HepG2 (cell line): ENCODE measurements around the gene TNNT1. TPM values are rescaled to one million over a fixed set of nuclear protein-coding genes. Genes with fewer than 3 reads are reported as not detected.

ENCODE experiments used
- CCDC6 ChIP-seq: sonication (generic); formaldehyde crosslinking; IDR thresholded peaks from 2 replicates; pipeline ENCODE4 v1.8.1; 2022; ENCODE audit warnings: mild to moderate bottlenecking, missing genetic modification reagents, moderate library complexity
- FOXC1 ChIP-seq: sonication (generic); formaldehyde crosslinking; IDR thresholded peaks from 2 replicates; pipeline ENCODE4 v1.8.0; 2022; ENCODE audit warnings: mild to moderate bottlenecking, missing genetic modification reagents, borderline replicate concordance
- GABPA ChIP-seq, 2 experiments: IDR thresholded peaks; 2 replicates each; pipeline ENCODE4 v1.6.1; 2011 to 2016; ENCODE audit warnings: low read depth in 2 of 2, low read length in 1 of 2, missing biosample characterization in 1 of 2, missing genetic modification characterization in 1 of 2
- GTF3A ChIP-seq: sonication (generic); formaldehyde crosslinking; conservative IDR thresholded peaks from 2 replicates; pipeline ENCODE4 v1.4.0; 2020; ENCODE audit warnings: mild to moderate bottlenecking, missing genetic modification reagents
- HNF4A ChIP-seq: sonication (generic); formaldehyde crosslinking; IDR thresholded peaks from 2 replicates; pipeline ENCODE4 v1.4.0; 2020; ENCODE audit warnings: missing genetic modification reagents
- MATR3 ChIP-seq: sonication (generic); formaldehyde crosslinking; IDR thresholded peaks from 2 replicates; pipeline ENCODE4 v1.4.0; 2020; ENCODE audit warnings: missing genetic modification reagents
- NCOA1 ChIP-seq: sonication (generic); formaldehyde crosslinking; IDR thresholded peaks from 2 replicates; pipeline ENCODE4 v1.9.0; 2021; ENCODE audit warnings: missing genetic modification reagents
- NR2C2 ChIP-seq: sonication (generic); formaldehyde crosslinking; IDR thresholded peaks from 2 replicates; pipeline ENCODE4 v1.4.0; 2020; ENCODE audit warnings: missing genetic modification reagents, mild to moderate bottlenecking, moderate library complexity, borderline replicate concordance
- NR2F6 ChIP-seq, 2 experiments: IDR thresholded peaks; 2 replicates each; pipeline ENCODE4 v1.6.1; 2016; ENCODE audit warnings: antibody characterized with exemption in 1 of 2, mild to moderate bottlenecking in 1 of 2
- PCBP2 ChIP-seq: fragments of 200-400 bp; formaldehyde crosslinking; optimal IDR thresholded peaks from 2 replicates; pipeline ENCODE3; 2018; ENCODE audit warnings: low read length, low read depth; ENCODE audit not compliant: poor library complexity, severe bottlenecking
- TBX2 ChIP-seq: sonication (generic); formaldehyde crosslinking; IDR thresholded peaks from 2 replicates; pipeline ENCODE4 v1.5.0; 2020; ENCODE audit warnings: missing genetic modification reagents, mild to moderate bottlenecking, borderline replicate concordance
- WIZ ChIP-seq: sonication (generic); formaldehyde crosslinking; IDR thresholded peaks from 2 replicates; pipeline ENCODE4 v1.5.1; 2020; ENCODE audit warnings: mild to moderate bottlenecking, missing genetic modification reagents
- ZBTB38 ChIP-seq: sonication (generic); formaldehyde crosslinking; IDR thresholded peaks from 2 replicates; pipeline ENCODE4 v1.5.1; 2020; ENCODE audit warnings: mild to moderate bottlenecking, missing genetic modification reagents
- ZFP36 ChIP-seq: fragments of 150-350 bp; IDR thresholded peaks from 2 replicates; pipeline ENCODE4 v1.6.1; 2018; ENCODE audit warnings: borderline replicate concordance, low read length, low read depth; ENCODE audit not compliant: partially characterized antibody
- ZFP91 ChIP-seq: sonication (generic); formaldehyde crosslinking; IDR thresholded peaks from 2 replicates; pipeline ENCODE4 v1.9.0; 2022; ENCODE audit warnings: missing genetic modification reagents, mild to moderate bottlenecking, borderline replicate concordance
- ZKSCAN8 ChIP-seq: IDR thresholded peaks from 2 replicates; pipeline ENCODE4 v1.6.1; 2016; ENCODE audit warnings: borderline replicate concordance, missing genetic modification reagents, missing compliant biosample characterization
- ZMAT5 ChIP-seq: sonication (generic); formaldehyde crosslinking; IDR thresholded peaks from 2 replicates; pipeline ENCODE4 v1.5.0; 2020; ENCODE audit warnings: mild to moderate bottlenecking, low read depth, missing genetic modification reagents, borderline replicate concordance
- ZNF20 ChIP-seq: sonication (generic); formaldehyde crosslinking; IDR thresholded peaks from 2 replicates; pipeline ENCODE4 v1.4.0; 2020; ENCODE audit warnings: mild to moderate bottlenecking, moderate library complexity, missing genetic modification reagents
- ZNF407 ChIP-seq: sonication (generic); formaldehyde crosslinking; IDR thresholded peaks from one replicate; pipeline ENCODE4 v1.5.1; 2020; ENCODE audit warnings: mild to moderate bottlenecking, missing genetic modification reagents; ENCODE audit errors: not compliant biosample characterization
- ZNF564 ChIP-seq: sonication (generic); formaldehyde crosslinking; IDR thresholded peaks from 2 replicates; pipeline ENCODE4 v1.8.1; 2023; ENCODE audit warnings: mild to moderate bottlenecking, missing genetic modification reagents
- polyA plus RNA-seq, 8 experiments: library from polyadenylated mRNA; depleted of rRNA in 3 of 8; stranded (reverse) in 7 of 8; unstranded in 1 of 8; fragments of >200 nt; fragmentation: Illumina TruSeq in 4 of 8; extraction: Trizol in 4 of 8; gene quantifications; 2 replicates each; pipeline versions ENCODE4 v1.2.1 to v1.2.3, GENCODE V29; 2011 to 2016; ENCODE audit warnings: low read depth in 4 of 8, missing spikeins in 1 of 8, mixed read lengths in 1 of 8; ENCODE audit not compliant: insufficient read depth in 1 of 8
- total RNA-seq, 5 experiments: library from RNA; depleted of rRNA; stranded (reverse); fragments of >200 nt; fragmentation: Illumina TruSeq; extraction: Trizol; gene quantifications; 2 replicates each; pipeline ENCODE4 v1.2.3, GENCODE V29; 2016; ENCODE audit warnings: low read depth in 1 of 5

Gene TNNT1
- total and polyA plus RNA-seq, 2 of the 13 experiments (the other 11 are each of a cell fraction or from before 2014, with no cell fraction given): 1.3 to 2.4 TPM

DNA sequence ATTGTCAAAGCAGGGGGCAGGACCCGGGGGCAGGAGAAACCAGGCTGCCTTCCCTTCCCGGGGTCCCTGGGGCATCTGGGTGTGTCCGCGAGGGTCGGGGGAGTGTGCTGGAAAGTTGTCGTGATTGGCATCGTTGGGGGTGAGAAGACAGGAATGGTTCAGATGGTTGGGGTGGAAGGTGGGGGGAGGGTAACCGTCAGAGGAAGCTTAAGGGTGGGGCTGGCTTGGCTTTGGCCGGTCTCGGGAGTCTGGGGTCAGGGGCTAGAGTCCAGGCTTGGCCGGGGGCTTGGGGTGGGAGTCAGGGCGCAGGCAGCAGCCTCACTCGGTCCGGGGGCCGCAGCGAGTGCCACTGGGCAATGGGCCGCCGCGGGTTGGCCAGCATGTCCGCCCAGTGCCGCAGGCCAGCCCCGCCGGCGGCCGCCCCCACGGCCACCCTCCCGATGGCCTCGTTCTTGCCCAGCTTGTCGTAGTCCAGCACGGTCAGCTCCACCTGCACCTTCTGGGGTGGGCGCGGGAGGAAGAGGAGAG is 24.2 kb upstream of the TNNT1 start (continued):
- TF ChIP-seq ZNF407: no peak
- no peak for TF ChIP-seq WIZ (CRISPR knock-in tag)
- TF ChIP-seq ZNF20: no peak
- no peak for TF ChIP-seq GTF3A (CRISPR knock-in tag)
- no peak for TF ChIP-seq PCBP2
- TF ChIP-seq FOXC1 (CRISPR knock-in tag): peak; percentile 25; the same call in 1 of the 2 replicates
- no peak for TF ChIP-seq MATR3 (CRISPR knock-in tag)
- 0 out of 2 replicates have a peak, but pooled peaks have one; percentile 37 for TF ChIP-seq ZBTB38
- no peak for TF ChIP-seq ZKSCAN8 (CRISPR knock-in tag)
- TF ChIP-seq HNF4A (CRISPR knock-in tag): no peak
- TF ChIP-seq ZFP36: no peak
- 0 out of 2 replicates have a peak, but pooled peaks have one; percentile 24 for TF ChIP-seq NR2C2 (CRISPR knock-in tag)
- no peak for TF ChIP-seq ZMAT5 (CRISPR knock-in tag)
- no peak for TF ChIP-seq ZNF564 (CRISPR knock-in tag)
- TF ChIP-seq TBX2 (CRISPR knock-in tag): no peak
- no peak for TF ChIP-seq NR2F6 (IDR thresholded peaks at IDR 0.05)
- no peak for TF ChIP-seq NR2F6 (CRISPR knock-in tag; IDR thresholded peaks at IDR 0.05)
- no peak for TF ChIP-seq GABPA (IDR thresholded peaks at IDR 0.05; ENCODE audit: low read depth, low read length)
- no peak for TF ChIP-seq GABPA (CRISPR knock-in tag; IDR thresholded peaks at IDR 0.05; ENCODE audit: low read depth)
- TF ChIP-seq NCOA1 (CRISPR knock-in tag): no peak
- no peak for TF ChIP-seq CCDC6 (CRISPR knock-in tag)
- peak; percentile 45; the same call in 1 of the 2 replicates for TF ChIP-seq ZFP91 (CRISPR knock-in tag)
